Testis (tissue), 2 donors: ENCODE data around the gene ID1.

Source experiments
- CTCF ChIP-seq, 3 experiments: fragments of 450-650 bp in 2 of 3; fragments of 200-600 bp in 1 of 3; sonication (generic) in 1 of 3; IDR thresholded peaks; one replicate each; pipeline ENCODE4 v1.5.1; 2016 to 2019; ENCODE audit warnings: antibody characterized with exemption in 3 of 3, mild to moderate bottlenecking in 2 of 3, moderate library complexity in 1 of 3
- POLR2A ChIP-seq: fragments of 450-650 bp; IDR thresholded peaks from one replicate; pipeline ENCODE4 v1.6.1; 2017; ENCODE audit warnings: antibody characterized with exemption, mild to moderate bottlenecking, moderate library complexity

- TF ChIP-seq POLR2A (no peak), CTCF (IDR thresholded peaks at IDR 0.05) (no peak)
These were observed 9.8 kb upstream of the ID1 start for GRCh38 chr20:31595380-31595653.
